Measurements from ENCODE around the gene TIMM10.
A peak's percentile ranks its signal among the peaks of the same experiment; 100 is the strongest.
"Not testable (repeated sequence)": the region's sequence is repeated elsewhere in the genome, so short reads cannot be mapped to it uniquely, and the experiment has no call there.

Gene TIMM10

GRCh38 chr11:57542582-57542981, 12.0 kb upstream of the TIMM10 start:
- DNase-seq (ENCODE audit: low read depth): no peak

DNA sequence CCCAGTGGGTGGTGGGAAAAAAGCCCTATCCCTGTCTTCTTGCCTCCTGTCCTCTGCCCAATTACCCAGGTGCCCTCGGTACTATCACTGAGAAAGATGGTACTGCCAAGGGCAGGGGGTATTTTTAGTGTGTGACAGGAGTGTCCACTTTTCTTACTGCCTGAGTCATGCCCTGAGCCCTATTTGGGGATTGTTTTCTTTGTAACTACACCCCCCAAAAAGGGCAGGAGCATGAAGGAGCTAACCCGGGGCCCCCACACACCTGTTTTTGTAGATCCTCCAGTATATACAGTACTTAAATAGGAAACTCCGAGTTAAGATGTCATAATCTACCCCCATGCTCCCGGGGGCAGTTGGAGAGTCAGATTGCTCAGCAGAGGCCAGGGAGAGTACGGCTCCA, 10.6 kb upstream of the TIMM10 start:
- DNase-seq (ENCODE audit: low read depth): no peak

DNA sequence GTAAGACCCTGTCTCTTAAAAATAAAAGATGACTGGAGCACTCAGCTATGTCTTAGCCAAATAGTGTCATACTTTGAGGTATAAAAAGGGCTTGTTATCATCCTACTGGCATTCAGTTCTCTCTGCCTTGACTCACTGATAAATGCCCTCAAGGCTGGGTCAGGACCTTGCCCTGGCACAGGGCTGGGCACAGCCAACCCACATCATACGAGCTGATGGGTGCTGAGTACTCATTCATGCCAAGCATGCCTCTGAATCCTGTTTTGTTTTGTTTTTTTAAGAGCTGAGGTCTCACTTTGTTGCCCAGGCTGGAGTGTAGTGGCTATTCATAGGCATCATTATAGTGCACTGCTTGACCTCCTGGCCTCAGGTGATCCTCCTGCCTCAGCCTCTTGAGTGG, 8.8 kb upstream of the TIMM10 start:
- DNase-seq (ENCODE audit: low read depth): no peak

DNA sequence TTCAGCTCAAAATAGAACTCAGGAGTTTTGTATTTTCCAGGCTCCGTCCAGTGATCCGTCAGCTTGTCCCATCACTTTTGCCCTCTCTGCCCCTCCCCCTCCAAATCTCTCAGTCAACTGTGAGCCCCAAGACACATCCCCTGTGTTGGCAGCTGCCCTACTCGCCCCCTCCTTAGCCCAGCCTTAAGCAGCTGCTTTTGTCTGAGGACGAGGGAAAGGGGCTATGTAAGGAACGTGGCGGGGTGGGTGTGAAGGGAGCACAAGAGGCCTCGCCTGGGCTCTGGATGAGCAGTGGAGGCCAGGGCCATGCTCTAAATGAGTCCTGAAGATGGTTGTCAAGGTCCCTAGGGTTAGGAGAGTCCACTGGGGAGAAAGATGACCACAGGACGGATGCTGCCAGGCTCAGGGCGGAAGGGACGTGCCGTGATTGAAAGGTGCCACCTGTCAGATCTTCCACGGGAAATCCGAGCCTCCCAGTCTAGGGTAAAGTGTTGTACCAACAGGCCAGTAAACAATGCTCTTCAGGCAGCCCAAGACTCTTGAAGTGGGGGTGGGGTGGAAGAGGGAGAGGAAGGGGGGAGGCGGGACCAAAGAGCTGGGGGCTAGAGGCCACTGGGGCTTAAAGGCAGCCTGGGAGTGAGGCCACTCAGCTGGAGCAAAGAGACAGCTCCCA, 6.5 kb upstream of the TIMM10 start, which contains the start of gene SMTNL1:
Gene SMTNL1 (plus strand): TSS at position 649 of the 673 bp plus-strand sequence. CDS start 5,048 bp downstream, outside the sequence.
- DNase-seq (ENCODE audit: low read depth): no peak

DNA sequence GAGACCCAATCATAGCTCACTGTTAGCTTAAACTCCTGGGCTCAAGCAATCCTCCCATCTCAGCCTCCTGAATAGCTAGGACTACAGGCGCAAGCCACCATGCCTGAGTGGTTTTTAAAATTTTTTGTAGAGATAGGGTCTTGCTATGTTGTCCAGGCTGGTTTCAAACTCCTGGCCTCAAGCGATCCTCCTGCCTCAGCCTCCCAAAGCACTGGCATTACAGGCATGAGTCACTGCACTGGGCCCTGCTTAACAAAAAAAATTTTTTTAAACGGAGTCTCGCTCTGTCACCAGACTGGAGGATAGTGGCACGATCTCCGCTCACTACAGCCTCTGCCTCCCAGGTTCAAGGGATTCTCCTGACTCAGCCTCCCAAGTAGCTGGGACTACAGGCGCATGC, 3.9 kb upstream of the TIMM10 start:
- DNase-seq (ENCODE audit: low read depth): not testable (repeated sequence)

DNA sequence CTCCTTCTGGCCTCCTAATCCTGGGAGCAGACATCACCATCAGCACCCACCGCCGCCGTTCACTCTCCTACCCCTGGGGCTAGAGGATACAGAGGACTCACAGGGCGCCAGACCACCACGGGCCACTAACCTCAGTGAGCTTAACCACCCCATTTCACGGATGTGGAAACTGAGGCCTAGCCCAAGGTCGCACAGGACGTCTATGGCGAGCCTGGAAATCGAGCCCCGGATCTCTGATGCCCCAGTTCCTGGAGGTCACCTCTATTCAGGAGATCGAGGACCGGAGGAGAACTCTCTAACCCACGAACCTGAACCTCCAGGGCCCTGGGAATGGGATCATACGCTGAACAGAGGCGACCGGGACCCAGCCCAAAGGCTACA, 349 bp downstream of the TIMM10 start:
- no peak for DNase-seq (ENCODE audit: low read depth)

DNA sequence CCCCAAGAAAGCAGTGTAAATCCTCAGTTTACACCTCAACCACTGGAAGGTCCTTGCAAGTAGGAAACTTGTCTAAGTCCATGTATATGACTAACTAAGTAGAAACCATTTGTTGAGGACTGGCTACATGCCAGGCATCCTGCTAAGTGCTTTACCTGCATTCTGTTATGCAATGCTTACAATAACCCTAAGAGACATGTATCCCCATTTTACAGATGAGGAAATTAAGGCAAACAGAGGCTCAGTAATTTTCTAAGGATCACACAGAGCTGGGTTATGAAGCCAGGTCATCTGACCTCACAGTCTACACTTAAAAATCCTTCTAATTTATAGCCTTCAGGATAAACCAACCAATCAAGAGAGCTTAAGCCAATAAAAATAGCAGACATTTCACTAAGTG, 1.5 kb downstream of the TIMM10 start:
- no peak for DNase-seq (ENCODE audit: low read depth)

GRCh38 chr11:57527056-57527631, 3.4 kb downstream of the TIMM10 start:
- DNase-seq (ENCODE audit: low read depth): peak; percentile 28

DNA sequence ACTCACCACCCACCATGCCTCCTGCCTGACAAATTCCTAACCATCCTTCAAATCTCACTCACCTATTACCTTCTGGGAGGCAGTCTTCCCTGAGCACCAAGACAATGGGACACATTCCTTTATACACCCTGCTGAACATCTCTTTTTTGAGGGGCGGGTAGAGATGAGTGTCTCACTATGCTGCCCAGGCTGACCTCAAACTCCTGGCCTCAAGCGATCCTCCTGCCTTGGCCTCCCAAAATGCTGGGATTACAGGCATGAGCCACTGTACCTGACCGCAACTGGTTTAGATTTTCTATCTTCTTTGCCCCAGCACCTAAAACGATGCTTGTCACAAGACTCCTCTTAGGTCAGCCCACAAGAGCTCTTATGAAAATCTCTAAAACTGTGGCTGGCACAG, 7.1 kb downstream of the TIMM10 start:
- DNase-seq (ENCODE audit: low read depth): no peak

DNA sequence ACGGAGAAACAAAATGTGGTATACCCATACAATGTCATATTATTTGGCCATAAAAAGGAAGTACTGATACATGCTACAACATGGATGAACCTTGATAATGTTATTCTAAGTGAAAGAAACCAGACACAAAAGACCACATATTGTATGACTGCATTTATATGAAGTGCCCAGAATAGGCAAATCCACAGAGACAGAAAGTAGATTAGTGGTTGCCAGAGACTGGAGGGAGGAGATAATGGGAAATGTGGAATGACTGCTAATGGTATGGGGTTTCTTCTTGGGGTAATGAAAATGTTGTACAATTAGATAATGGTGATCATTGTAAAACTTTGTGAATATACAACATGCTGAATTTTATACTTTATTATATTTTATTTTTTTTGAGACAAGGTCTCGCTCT, 9.4 kb downstream of the TIMM10 start:
- no peak for DNase-seq (ENCODE audit: low read depth)

DNA sequence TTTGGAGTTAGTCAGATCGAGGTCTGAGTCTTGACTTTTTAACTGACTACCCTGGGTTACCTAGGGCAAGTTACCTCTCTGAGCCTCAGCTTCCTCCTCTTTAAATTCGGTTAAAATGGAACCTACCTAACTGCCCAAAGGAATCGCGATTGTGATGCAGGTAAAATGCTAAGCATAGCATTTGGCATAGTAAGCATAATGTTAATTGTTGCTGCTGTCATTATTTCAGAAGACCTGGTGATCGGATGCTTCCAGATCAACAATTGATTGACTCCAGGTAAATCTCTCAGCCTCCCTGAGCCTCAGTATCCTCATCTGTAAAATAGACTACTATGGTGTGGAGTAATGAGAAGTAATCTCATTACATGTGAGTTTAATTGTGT, 14.5 kb downstream of the TIMM10 start:
- no peak for DNase-seq (ENCODE audit: low read depth)

- DNase-seq (ENCODE audit: low read depth): no peak
These were observed 15.1 kb downstream of the TIMM10 start, which contains the start of gene SLC43A1 for GRCh38 chr11:57515332-57516060. Gene SLC43A1 (minus strand): TSS chr11:57515702. CDS start chr11:57514111, 1,591 bp downstream.

GRCh38 chr11:57514538-57515331, 15.8 kb downstream of the TIMM10 start:
- DNase-seq (ENCODE audit: low read depth): no peak

- no peak for DNase-seq (ENCODE audit: low read depth)
These were observed 16.5 kb downstream of the TIMM10 start for GRCh38 chr11:57513911-57514537.

GRCh38 chr11:57513452-57513795, 17.1 kb downstream of the TIMM10 start:
- no peak for DNase-seq (ENCODE audit: low read depth)

DNA sequence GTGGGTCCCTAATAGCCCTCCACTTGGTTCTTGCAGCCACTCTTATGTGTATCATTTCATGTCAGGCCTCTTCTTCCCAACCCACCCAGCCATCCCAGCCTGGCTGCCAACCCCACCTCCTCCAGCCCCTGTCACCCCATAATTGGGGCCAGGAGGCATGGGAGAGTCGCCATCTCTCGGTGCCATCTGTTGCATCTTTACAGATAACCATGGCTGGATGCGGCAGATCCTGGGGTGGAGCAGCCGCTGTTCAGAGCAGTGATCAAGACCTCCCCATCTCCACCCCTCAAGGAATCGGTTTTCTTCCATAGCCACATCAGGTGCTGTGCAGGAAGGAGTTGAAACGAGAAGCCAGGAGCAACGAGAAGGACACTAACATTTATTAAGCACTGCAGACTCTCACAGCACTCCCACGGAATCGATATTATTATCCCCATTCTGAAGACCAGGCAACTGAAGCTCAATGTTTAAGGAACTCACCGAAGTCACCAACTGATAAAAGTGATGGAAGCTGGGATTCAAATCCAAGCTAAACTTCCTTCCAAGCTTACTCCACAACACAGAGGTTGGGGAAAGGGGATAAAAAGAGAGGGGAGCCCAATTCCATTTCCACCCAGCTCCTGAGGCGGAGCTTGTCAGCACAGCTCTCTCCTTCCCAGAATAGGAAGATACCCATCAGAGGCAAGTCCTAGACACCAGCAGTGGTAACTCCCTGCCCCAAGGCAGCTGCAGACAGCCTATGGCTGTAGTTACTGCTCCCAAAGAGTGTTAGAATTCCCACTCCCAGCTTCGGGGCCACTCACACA, 17.7 kb downstream of the TIMM10 start:
- DNase-seq (ENCODE audit: low read depth): no peak

DNA sequence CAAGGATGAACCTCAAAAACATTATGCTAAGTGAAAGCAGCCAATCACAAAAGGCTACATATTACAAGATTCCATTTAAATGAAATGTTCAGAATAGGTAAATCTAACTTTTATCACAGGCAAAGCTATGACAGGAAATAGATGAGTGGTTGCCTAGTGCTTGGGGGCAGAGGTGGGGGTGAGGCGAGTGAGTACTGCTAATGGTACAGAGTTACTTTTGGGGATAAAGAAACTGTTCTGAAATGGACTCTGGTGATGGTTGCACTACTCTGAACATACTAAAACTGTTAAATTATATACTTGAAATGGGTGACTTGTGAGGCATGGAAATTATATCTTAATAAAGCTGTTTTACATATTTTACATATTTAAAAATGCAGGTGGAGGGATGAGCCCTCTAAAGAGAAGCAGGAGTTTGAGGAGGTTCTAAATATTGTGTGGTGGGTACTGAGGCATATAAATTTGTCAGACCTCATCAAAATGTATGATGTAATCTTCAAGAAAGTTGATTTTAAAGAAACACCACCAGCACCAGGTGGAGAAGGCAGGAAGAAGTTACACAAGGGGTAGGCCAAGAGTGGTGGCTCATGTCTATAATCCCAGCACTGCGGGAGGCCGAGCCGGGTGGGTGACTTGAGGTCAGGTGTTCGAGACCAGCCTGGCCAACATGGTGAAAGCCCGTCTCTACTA, 18.7 kb downstream of the TIMM10 start:
- DNase-seq (ENCODE audit: low read depth): no peak

- no peak for DNase-seq (ENCODE audit: low read depth)
These were observed 22.0 kb downstream of the TIMM10 start for GRCh38 chr11:57508341-57509170.

- no peak for DNase-seq (ENCODE audit: low read depth)
These were observed 24.0 kb downstream of the TIMM10 start for GRCh38 chr11:57506522-57506921.

DNA sequence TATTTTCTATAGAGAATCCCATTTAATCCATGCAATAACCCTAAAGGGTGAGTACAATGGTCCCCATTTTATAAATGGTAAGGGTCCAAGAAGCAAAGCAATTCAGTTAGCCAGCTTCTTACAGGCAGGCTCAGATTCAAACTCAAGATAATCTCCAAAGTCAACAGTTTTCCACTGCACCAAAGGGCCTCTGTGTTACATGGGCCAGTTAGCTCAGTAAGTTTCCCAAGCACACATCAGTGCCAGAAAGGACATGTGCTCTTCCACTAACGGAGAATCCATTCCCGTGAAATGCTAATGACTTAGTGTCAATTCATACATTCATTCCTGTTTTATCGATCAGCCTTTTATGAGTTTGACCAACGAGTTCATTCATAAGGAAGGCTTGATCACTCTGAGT, 26.0 kb downstream of the TIMM10 start:
- no peak for DNase-seq (ENCODE audit: low read depth)
